Uterus (tissue), 4 donors: Measurements from ENCODE around the gene GARNL3. TPM values are rescaled to one million over a fixed set of nuclear protein-coding genes. Genes with fewer than 3 reads are reported as not detected.

Source experiments
- DNase-seq, 2 donors: peaks; one replicate each; pipeline ENCODE4 v3.0.0-alpha.2; 2019 to 2020
- H3K27ac ChIP-seq, 2 donors: fragments of 200-600 bp; sonication (generic); 1 replicate in 1 of 2; 2 replicates in 1 of 2; pipeline ENCODE4 v1.5.1; 2016 to 2018
- H3K27me3 ChIP-seq, 2 donors: fragments of 200-600 bp; sonication (generic); one replicate each; pipeline ENCODE4 v1.5.1; 2018 to 2019; ENCODE audit warnings: control low read depth in 1 of 2
- H3K36me3 ChIP-seq, 2 donors: fragments of 200-600 bp; sonication (generic); one replicate each; pipeline ENCODE4 v1.5.1; 2019; ENCODE audit warnings: control low read depth in 1 of 2
- H3K4me1 ChIP-seq, 2 donors: fragments of 200-600 bp; sonication (generic); one replicate each; pipeline ENCODE4 v1.5.1; 2018 to 2019; ENCODE audit warnings: control low read depth in 1 of 2
- H3K4me3 ChIP-seq, 2 donors: fragments of 200-600 bp; sonication (generic); 1 replicate in 1 of 2; 2 replicates in 1 of 2; pipeline ENCODE4 v1.5.1; 2018 to 2019; ENCODE audit warnings: mild to moderate bottlenecking in 1 of 2
- H3K9me3 ChIP-seq, 2 donors: fragments of 200-600 bp; sonication (generic); one replicate each; pipeline ENCODE4 v1.5.1; 2019; ENCODE audit warnings: control low read depth in 1 of 2
- POLR2A ChIP-seq, 2 donors: fragments of 450-650 bp; IDR thresholded peaks; one replicate each; pipeline ENCODE4 v1.6.1; 2016; ENCODE audit warnings: antibody characterized with exemption in 2 of 2, mild to moderate bottlenecking in 1 of 2, moderate library complexity in 1 of 2
- intact Hi-C: fragments of 100-400 bp; cut with DNase I; formaldehyde crosslinking; loops from one replicate; pipeline ENCODE4 v1.15.1; 2023; ENCODE audit warnings: low total_unique reads
- total RNA-seq, 4 donors: library from RNA; depleted of rRNA in 3 of 4; stranded (reverse); fragments of >200 nt in 3 of 4; gene quantifications; one replicate each; pipeline versions ENCODE4 v1.1.0 to v1.2.4, GENCODE V29; 2014 to 2023
- TF ChIP-seq, protein P1 (sequence below), 4 experiments: fragments of 200-600 bp in 2 of 4; fragments of 450-650 bp in 2 of 4; sonication (generic) in 2 of 4; IDR thresholded peaks; one replicate each; pipeline ENCODE4 v1.5.1; 2016 to 2019; ENCODE audit warnings: antibody characterized with exemption in 4 of 4, mild to moderate bottlenecking in 2 of 4, moderate library complexity in 1 of 4
- donor health status: DM: yes; HTN: yes; CAD: no.

Gene GARNL3
- total RNA-seq, 4 donors from 2014 or later = 9.7 to 79.7 (median 72.0) TPM

DNA sequence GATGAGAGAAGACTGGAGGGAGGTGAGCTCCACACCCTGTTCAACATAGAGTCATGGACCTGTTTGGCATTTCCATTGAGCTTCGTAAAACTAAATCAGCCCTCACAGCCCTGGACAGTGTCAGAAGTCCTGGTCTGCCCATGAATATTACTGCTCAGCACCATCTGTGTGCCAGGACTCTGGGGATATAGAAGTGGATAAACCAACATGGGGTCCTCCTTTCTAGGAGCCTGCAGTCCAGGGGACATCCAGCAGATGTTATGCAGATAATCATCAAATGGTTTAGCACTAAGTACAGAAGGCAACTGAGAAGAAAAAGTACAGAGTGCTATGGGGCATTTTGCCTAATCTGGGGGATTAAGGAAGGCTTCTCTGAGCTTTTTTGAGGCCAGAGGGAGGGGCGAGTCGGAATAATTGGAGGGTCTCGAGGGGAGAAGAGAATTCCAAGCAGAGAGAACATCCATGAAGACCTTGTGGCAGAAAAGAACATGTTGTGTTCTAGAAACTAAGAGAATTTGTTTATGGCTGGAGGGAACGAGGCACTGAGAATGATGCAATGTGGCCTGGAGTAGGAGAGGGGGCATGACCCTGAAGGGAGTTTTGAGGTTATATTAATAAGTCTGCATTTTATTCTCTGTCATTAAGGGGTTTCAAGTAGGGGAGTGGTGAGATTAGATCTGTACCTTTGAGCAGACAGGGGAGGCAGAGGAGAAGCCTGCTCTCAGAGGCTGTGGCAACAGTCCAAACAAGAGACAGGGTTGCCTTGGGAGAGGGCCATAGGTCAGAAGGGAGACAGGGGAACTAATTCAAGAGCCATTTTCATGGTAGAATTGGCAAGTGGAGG, 68.9 kb downstream of the GARNL3 start:
- TF ChIP-seq, protein P1, sequence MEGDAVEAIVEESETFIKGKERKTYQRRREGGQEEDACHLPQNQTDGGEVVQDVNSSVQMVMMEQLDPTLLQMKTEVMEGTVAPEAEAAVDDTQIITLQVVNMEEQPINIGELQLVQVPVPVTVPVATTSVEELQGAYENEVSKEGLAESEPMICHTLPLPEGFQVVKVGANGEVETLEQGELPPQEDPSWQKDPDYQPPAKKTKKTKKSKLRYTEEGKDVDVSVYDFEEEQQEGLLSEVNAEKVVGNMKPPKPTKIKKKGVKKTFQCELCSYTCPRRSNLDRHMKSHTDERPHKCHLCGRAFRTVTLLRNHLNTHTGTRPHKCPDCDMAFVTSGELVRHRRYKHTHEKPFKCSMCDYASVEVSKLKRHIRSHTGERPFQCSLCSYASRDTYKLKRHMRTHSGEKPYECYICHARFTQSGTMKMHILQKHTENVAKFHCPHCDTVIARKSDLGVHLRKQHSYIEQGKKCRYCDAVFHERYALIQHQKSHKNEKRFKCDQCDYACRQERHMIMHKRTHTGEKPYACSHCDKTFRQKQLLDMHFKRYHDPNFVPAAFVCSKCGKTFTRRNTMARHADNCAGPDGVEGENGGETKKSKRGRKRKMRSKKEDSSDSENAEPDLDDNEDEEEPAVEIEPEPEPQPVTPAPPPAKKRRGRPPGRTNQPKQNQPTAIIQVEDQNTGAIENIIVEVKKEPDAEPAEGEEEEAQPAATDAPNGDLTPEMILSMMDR (IDR thresholded peaks at IDR 0.05) = no peak
- TF ChIP-seq POLR2A (IDR thresholded peaks at IDR 0.05) = no peak
- no peak overlapping the region for H3K4me3 ChIP-seq
- H3K27me3 ChIP-seq = no peaks in the 10 kb centered on the region
- peak overlapping the region; percentile 81 to 97 for H3K27ac ChIP-seq
- no peaks in the 10 kb centered on the region for H3K9me3 ChIP-seq
- peak; percentile 45 to 57 for DNase-seq
- peaks cover 7 to 16% of the 10 kb centered on the region in 2 donors for H3K4me1 ChIP-seq
- H3K36me3 ChIP-seq = no peaks in the 10 kb centered on the region
- intact Hi-C loops = no loop called here

GRCh38 chr9:127334725-127335124, 70.2 kb downstream of the GARNL3 start:
- H3K27ac ChIP-seq = peak overlapping the region; percentile 81 to 97
- no peak for TF ChIP-seq POLR2A (IDR thresholded peaks at IDR 0.05)
- TF ChIP-seq, protein P1 (IDR thresholded peaks at IDR 0.05) = no peak
- intact Hi-C loops = no loop called here
- peaks cover 7 to 16% of the 10 kb centered on the region in 2 donors for H3K4me1 ChIP-seq
- H3K27me3 ChIP-seq = no peaks in the 10 kb centered on the region
- H3K9me3 ChIP-seq = no peaks in the 10 kb centered on the region
- H3K36me3 ChIP-seq = no peaks in the 10 kb centered on the region
- H3K4me3 ChIP-seq = no peak overlapping the region
- no peak for DNase-seq

DNA sequence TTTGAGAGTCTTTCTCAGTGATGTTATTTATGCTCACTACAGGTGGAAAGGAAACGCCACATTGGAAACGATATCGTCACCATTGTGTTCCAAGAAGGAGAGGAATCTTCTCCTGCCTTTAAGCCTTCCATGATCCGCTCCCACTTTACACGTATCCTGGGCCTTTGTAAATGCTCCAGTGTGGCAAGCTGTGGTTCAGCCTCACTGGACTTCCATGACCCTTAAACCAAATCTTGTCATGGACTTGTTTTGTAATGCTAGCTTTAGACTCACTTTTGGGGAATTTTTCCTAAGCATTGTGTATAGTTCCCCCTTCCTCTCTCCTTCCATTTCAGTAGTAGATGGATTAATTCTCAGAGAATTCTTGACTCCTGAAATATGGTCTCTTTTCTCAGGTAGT, 71.5 kb downstream of the GARNL3 start:
- H3K9me3 ChIP-seq = no peaks in the 10 kb centered on the region
- TF ChIP-seq, protein P1 (IDR thresholded peaks at IDR 0.05) = no peak
- TF ChIP-seq POLR2A (IDR thresholded peaks at IDR 0.05) = no peak
- peaks cover 7 to 16% of the 10 kb centered on the region in 2 donors for H3K4me1 ChIP-seq
- intact Hi-C loops = no loop called here
- H3K27ac ChIP-seq = peak overlapping the region; percentile 81 to 97
- no peaks in the 10 kb centered on the region for H3K36me3 ChIP-seq
- no peaks in the 10 kb centered on the region for H3K27me3 ChIP-seq
- no peak overlapping the region for H3K4me3 ChIP-seq
- DNase-seq = no peak

DNA sequence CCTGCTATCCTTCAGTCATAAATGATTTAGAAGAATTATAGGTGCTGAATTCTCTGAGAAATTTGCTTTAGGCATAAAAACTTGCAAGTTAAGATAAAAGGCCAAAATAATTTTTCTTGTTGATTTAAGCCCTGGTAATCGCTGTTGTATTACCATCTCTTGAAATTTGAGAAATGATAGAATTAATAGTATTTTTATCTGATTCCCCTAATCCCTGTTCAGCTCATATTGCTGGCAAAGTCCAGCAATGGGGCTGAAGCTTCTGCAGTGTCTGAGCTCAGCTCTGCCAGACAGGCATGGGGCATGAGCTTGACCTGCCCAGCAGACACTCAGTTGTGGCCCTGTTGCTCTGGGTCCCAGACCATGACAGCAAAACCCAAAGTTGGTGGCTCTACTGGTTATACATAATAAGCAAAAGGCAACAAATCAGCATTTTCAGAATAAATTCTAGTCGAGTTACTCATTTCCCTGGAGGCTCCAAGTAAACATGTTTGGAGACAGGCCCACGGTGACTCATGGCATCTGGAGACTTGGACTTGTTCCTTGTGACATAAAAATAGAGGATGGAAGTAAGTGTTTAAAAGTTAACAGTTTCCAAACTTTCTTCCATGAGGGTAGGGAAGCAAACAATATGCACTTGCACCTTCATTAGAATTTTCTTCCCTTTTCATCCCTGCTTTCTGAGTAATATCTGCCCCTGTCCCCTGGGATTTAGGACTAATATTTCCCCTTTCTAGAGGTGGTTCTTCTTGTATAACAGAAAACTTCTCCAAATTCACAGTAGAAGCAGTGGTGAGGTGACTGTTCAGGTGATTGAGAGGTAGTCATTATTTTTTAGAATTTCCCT, 72.2 kb downstream of the GARNL3 start:
- Histone ChIP-seq H3K27me3 (no peaks in the 10 kb centered on the region), H3K27ac (peak overlapping the region; percentile 81 to 97), H3K4me3 (no peak overlapping the region), H3K36me3 (no peaks in the 10 kb centered on the region), H3K4me1 (peaks cover 7 to 16% of the 10 kb centered on the region in 2 donors), H3K9me3 (no peaks in the 10 kb centered on the region)
- TF ChIP-seq, protein P1 (IDR thresholded peaks at IDR 0.05) = no peak
- no peak for TF ChIP-seq POLR2A (IDR thresholded peaks at IDR 0.05)
- intact Hi-C loops = no loop called here
- peak; percentile 90 to 94 for DNase-seq

DNA sequence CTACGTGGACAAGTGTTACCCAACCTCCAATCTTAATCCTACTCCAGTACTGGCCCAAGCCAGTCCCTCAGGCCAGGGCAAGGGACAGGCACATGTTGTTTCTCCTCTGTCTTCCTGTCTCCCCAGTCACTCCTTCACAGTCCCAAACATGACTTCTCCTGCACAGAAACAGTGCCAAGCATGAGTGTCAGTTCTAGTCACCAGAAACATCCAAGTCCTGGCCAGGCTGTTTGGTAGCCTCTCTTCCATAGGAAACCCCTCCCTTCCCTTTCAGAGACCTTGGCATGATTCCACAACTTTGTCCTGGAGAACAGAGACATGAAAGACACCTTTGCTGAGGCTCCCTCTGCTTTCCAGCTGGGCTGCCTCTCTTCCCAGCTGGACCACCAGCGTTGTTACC, 76.1 kb downstream of the GARNL3 start:
- H3K27me3 ChIP-seq = no peaks in the 10 kb centered on the region
- H3K27ac ChIP-seq = peak overlapping the region; percentile 7 to 47
- H3K9me3 ChIP-seq = no peaks in the 10 kb centered on the region
- H3K4me1 ChIP-seq = peaks cover 7 to 16% of the 10 kb centered on the region in 2 donors
- no peak for TF ChIP-seq POLR2A (IDR thresholded peaks at IDR 0.05)
- TF ChIP-seq, protein P1 (IDR thresholded peaks at IDR 0.05) = no peak
- no peak for DNase-seq
- intact Hi-C loops = no loop called here
- H3K4me3 ChIP-seq = no peak overlapping the region
- no peaks in the 10 kb centered on the region for H3K36me3 ChIP-seq
